UCSD-AML1 (cell line): ENCODE measurements around the gene CLTCL1.

Source experiments
- DNase-seq: peaks from one replicate; lab custom pipeline; 2025; ENCODE audit not compliant: unreplicated experiment; lab: John Stamatoyannopoulos, UW

Gene CLTCL1

GRCh38 chr22:19133561-19133960 is 158.0 kb downstream of the CLTCL1 start:
- no peak for DNase-seq

GRCh38 chr22:19132693-19133400 is 158.7 kb downstream of the CLTCL1 start:
- DNase-seq, result no peak

GRCh38 chr22:19132153-19132552 is 159.4 kb downstream of the CLTCL1 start:
- no peak for DNase-seq

GRCh38 chr22:19131685-19132015 is 159.9 kb downstream of the CLTCL1 start:
- DNase-seq, result no peak

DNA sequence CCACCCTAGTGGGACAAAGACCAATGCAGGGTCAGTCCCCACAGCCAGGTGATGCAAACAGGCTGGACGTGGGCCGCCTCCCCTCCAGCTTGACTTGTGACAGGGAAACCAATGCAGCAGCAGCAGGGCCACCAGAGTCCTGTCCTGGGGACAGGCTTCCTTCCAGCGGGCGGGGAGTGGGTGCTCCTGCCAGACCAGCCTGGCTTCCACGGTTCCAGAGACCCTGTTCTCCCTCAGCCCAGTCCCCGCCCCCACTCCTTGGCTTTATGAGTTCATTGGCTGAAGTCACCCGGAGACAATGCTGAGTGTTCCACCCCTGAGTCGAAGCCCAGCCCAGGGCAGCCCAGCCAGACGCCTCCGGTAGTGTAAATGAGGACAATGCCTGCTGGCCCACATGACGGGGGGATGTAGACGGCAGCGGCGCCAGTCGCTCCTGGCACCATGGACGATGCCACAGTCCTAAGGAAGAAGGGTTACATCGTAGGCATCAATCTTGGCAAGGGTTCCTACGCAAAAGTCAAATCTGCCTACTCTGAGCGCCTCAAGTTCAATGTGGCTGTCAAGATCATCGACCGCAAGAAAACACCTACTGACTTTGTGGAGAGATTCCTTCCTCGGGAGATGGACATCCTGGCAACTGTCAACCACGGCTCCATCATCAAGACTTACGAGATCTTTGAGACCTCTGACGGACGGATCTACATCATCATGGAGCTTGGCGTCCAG is 160.4 kb downstream of the CLTCL1 start, which contains the start of gene TSSK2:
TSS of gene TSSK2 (plus strand) at position 350 of the 726 bp plus-strand sequence. CDS start at position 442, 92 bp downstream.
- DNase-seq, result no peak

DNA sequence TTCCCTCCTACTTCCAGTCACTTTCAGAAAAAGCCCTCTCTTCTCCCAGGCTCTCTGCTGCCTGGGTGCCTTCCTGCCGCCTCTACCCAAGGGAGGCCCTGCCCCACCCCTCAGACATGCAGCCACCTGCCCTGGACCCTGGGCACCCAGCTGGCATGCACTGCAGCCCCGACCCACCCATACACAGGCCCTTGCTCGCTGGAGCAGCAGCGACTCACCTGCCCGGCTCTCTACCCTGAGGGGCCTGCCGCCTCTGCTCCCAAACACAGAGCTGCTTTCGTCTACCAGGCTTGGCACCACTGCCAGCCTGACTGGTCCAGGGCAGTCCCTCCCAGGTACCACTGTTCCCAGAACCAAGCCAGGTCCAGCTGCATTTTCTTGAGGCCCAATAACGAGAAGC is 161.6 kb downstream of the CLTCL1 start:
- DNase-seq, result no peak
